ENCODE data around the gene HSD17B12. TPM values are rescaled to one million over a fixed set of nuclear protein-coding genes. Genes with fewer than 3 reads are reported as not detected.
"Not testable (repeated sequence)": the region's sequence is repeated elsewhere in the genome, so short reads cannot be mapped to it uniquely, and the experiment has no call there.

Gene HSD17B12
- total RNA-seq (10 to 100 TPM; 18.5 to 19.1 TPM), total RNA-seq (13.0 to 15.9 reads per million in 2 donors)

DNA sequence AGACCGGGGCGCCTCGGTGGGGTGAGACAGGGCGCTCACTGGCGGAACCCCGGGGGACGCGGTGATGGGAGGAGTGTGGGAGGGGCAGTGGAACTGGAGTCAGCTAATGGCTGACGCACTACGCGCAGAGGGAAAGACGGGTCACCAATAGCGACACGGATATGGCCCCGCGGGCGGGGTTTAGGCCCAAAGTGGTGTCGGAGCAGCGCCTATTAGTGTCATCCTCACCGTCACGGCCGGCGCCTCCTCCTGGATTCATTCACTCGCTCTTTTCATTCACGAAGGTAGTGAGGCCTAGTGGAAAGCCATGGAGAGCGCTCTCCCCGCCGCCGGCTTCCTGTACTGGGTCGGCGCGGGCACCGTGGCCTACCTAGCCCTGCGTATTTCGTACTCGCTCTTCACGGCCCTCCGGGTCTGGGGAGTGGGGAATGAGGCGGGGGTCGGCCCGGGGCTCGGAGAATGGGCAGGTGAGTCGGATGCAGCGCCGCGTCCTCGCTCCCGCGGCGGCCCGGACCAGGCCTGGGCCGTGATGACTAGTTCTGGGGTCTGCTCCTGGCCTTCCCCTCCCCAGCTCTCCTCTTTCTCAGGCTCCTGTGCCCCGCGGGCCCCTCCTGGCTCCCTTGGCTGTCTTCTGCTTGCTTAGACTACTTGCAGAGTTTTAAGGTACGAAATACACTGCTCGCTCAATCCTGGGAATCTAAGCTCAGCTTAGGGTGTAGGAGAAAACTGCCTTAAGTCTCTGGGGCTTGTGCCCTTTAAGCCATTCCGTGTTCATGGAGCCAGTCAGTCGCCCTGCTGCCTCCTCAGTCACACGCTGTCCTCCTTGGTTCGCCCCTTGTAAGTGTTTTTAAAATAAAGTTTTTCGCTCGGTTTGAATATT lies at the start of gene HSD17B12:
HSD17B12 (plus strand) TSS at position 218 of the 880 bp plus-strand sequence; CDS start at position 308, 90 bp downstream.
- H3K36me3 Mint-ChIP-seq (ENCODE audit: low read depth) = no peaks in the 10 kb centered on the region
- H3K9me3 ChIP-seq (ENCODE audit: control insufficient read depth, low read length, poor library complexity, severe bottlenecking) = no peaks in the 10 kb centered on the region
- H3K4me1 Mint-ChIP-seq = peaks cover 18% of the 10 kb centered on the region
- peak within 1 kb of the TSS; percentile 95 for H3K27ac Mint-ChIP-seq
- H3K4me3 Mint-ChIP-seq = peak within 1 kb of the TSS; percentile 96
- ATAC-seq (peak; percentile 95), DNase-seq (peak; percentile 96 to 97 (median 97))
- H3K27me3 Mint-ChIP-seq = no peaks in the 10 kb centered on the region

DNA sequence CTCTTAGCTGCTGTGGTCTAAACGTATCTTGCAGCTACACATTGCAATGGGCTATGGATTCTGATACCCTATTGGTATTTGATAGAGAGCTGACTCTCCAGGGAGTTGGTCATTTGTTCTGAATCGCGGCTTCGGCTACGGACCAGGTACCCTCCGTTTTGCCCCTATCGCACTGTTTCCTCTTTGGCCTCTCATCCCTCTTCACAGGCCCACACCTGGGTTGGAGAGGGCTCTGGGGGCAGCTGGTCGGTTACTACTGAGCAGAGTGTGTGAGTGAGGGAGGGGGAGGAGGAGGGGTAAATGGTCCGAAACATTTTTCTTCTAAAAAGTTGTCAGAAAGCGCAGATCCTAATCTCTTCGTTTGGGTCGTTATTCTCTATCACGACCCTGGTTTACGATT lies 48.8 kb upstream of the HSD17B12 start:
- Mint-ChIP-seq H3K27me3 (peaks cover 67% of the 10 kb centered on the region), H3K4me1 (no peaks in the 10 kb centered on the region), H3K4me3 (no peak overlapping the region), H3K27ac (no peak overlapping the region), H3K36me3 (ENCODE audit: low read depth) (no peaks in the 10 kb centered on the region)
- H3K9me3 ChIP-seq (ENCODE audit: control insufficient read depth, low read length, poor library complexity, severe bottlenecking) = no peaks in the 10 kb centered on the region
- DNase-seq (no peak), ATAC-seq (no peak)

DNA sequence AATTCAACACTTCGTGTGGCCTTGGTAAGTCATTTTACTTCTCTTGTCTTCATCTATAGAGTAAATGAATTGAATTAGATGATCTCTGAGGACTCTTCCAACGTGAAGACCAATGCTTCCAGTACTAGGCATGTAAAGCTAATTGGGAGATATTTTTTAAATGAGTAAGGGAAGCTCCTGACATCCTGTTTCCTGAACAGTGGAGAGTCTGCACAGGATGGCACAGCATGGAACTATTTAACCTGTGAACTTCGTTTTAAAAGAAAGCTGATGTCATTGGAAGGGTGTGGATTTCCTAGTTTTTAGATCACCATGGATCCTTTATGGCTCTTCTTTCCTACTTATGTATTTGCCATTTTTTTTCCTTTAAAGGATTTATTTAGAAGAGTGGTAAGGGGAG lies 48.4 kb upstream of the HSD17B12 start:
- H3K27me3 Mint-ChIP-seq = peaks cover 69% of the 10 kb centered on the region
- ATAC-seq (no peak), DNase-seq (no peak)
- no peaks in the 10 kb centered on the region for H3K9me3 ChIP-seq (ENCODE audit: control insufficient read depth, low read length, poor library complexity, severe bottlenecking)
- H3K4me3 Mint-ChIP-seq = no peak overlapping the region
- no peaks in the 10 kb centered on the region for H3K4me1 Mint-ChIP-seq
- H3K36me3 Mint-ChIP-seq (ENCODE audit: low read depth) = no peaks in the 10 kb centered on the region
- H3K27ac Mint-ChIP-seq = no peak overlapping the region

DNA sequence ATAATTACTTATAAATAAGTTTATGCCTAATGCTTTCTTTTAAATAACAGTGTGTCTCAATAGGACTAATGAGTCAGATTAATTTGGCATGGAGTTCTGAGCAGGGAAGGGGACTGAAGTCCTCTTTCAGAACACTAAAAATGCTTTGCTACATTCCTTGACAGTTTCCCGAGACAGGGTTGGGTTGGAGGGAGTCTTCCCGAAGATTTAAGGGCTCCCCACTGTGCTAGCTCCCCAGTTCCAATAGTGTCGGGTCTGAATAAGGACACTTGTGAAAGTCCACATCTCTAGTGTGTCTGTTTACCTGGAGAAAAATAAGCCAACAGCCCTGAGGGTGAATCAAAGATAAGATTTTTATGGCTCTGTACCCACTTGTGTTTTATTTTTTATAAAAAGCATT lies 41.8 kb upstream of the HSD17B12 start:
- Mint-ChIP-seq H3K36me3 (ENCODE audit: low read depth) (peaks cover 2% of the 10 kb centered on the region), H3K27me3 (peaks cover 54% of the 10 kb centered on the region), H3K4me3 (no peak overlapping the region), H3K4me1 (peaks cover 2% of the 10 kb centered on the region), H3K27ac (no peak overlapping the region)
- DNase-seq (no peak), ATAC-seq (no peak)
- no peaks in the 10 kb centered on the region for H3K9me3 ChIP-seq (ENCODE audit: control insufficient read depth, low read length, poor library complexity, severe bottlenecking)

DNA sequence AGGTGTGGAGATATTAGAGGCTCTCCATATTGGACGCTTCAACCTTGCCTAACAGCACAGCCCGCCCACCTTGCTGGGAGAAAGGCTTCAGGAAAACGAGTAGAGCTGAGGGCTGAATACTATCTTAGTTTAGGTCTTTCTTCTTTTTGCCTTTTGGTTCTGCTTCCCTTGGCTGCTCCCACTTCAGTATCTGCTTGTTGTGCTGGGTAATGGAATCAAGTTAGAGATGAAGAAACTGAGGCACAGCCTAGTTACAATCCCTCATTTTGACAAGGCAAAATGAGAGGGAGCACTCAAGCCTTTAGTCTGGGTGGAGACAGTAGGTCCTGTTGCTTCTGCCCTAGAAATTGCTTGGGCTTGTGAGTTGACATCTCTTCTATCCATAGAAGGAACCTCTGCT lies 41.3 kb upstream of the HSD17B12 start:
- DNase-seq (no peak), ATAC-seq (no peak)
- H3K36me3 Mint-ChIP-seq (ENCODE audit: low read depth) = peaks cover 2% of the 10 kb centered on the region
- peaks cover 51% of the 10 kb centered on the region for H3K27me3 Mint-ChIP-seq
- no peak overlapping the region for H3K27ac Mint-ChIP-seq
- H3K4me3 Mint-ChIP-seq = no peak overlapping the region
- H3K9me3 ChIP-seq (ENCODE audit: control insufficient read depth, low read length, poor library complexity, severe bottlenecking) = no peaks in the 10 kb centered on the region
- H3K4me1 Mint-ChIP-seq = peaks cover 6% of the 10 kb centered on the region

DNA sequence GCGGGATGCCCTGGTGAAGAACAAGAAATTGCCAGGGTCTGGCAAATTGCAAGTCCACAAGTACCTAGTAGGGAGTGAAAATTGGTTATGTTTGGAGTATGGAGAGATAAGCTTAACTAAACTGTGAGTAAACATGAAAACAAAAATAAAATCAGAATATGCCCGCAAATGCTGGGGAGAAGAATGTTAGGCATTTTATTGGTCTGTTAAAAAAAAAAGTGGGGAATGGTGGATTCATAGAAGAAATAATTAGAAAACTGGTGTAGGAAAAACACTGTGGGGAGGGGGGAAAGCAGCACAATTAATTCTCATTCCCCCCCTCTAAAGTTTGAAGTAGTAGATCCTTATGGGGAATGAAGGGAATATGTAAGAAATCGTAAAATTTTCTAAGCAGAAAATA lies 40.6 kb upstream of the HSD17B12 start:
- Mint-ChIP-seq H3K4me1 (peaks cover 11% of the 10 kb centered on the region), H3K36me3 (ENCODE audit: low read depth) (peaks cover 2% of the 10 kb centered on the region), H3K27me3 (peaks cover 44% of the 10 kb centered on the region), H3K27ac (no peak overlapping the region), H3K4me3 (no peak overlapping the region)
- ATAC-seq (no peak), DNase-seq (no peak)
- H3K9me3 ChIP-seq (ENCODE audit: control insufficient read depth, low read length, poor library complexity, severe bottlenecking) = no peaks in the 10 kb centered on the region

DNA sequence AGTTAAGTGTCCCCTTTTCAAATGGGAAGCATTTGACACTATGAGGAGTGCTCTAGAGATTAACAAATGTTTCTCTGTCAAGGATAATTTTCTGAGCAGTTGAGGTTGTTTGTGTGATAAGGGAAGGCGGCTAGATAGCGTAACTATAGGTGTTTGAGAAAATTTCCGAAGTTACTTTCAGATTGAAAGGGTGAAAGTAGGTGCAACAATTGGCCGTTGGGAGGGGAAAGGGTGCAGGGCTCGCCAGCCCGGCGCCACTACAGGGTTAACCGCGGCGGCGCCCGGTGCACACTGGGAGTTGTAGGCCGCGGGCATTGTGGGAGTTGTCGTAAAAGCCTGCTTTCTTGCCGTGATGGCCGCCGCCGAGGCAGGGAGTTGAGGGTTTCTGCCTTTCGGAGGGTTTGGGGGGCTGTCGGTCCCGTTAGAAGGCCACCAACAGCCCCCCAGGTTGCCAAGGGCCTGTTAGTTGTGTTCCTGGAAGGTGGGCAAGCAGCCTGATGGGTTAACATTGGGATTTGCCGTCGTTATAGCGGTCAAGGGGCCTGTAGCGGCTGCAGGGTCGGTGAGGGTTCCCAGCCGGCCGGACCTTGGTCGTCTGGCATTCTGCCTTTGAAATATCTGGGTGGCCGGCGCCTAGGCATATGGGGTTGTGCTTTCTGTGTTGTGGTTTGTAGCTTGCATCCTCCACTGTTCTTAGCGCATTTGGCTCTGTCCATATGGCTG lies 36.5 kb upstream of the HSD17B12 start:
- Mint-ChIP-seq H3K4me3 (peak overlapping the region; percentile 94), H3K36me3 (ENCODE audit: low read depth) (peaks cover 2% of the 10 kb centered on the region), H3K4me1 (peaks cover 11% of the 10 kb centered on the region), H3K27me3 (peaks cover 13% of the 10 kb centered on the region), H3K27ac (peak overlapping the region; percentile 79)
- H3K9me3 ChIP-seq (ENCODE audit: control insufficient read depth, low read length, poor library complexity, severe bottlenecking) = no peaks in the 10 kb centered on the region
- ATAC-seq (peak; percentile 100), DNase-seq (peak; percentile 71 to 80 (median 75))

DNA sequence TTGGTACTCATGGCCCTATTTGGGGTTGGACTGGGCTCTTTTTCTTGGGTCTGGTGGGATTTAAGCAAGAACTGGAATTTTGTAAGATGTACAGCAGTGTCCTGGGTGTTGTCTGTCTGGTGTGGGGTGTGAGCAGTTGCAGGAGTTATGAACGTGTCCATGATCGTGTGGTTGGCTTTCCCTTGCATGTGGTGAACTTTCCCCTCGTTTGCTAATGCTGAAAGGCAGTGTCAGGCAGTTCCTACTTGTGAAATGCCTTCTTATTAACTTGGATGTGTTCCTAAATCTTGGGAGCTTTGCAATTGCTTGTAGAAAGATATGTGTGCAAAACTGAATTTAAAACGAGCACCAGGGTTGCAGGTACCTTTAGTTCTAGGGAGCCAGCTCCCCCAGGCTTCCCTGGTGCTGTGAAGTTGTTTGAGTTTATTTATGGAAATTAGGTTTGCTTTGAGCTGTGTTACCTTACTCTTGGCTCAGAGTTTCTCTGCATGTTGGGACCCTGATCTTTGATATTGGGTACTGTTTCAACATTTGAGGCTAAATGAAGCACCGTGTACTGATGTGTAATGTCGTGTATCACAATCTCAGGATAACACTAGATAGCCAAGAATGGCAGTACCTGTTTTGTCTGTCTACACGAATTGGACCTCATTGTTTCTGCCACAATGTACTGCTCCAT lies 35.8 kb upstream of the HSD17B12 start:
- Mint-ChIP-seq H3K27me3 (peaks cover 6% of the 10 kb centered on the region), H3K4me3 (peak overlapping the region; percentile 94), H3K36me3 (ENCODE audit: low read depth) (peaks cover 2% of the 10 kb centered on the region), H3K4me1 (peaks cover 11% of the 10 kb centered on the region), H3K27ac (peak overlapping the region; percentile 79)
- H3K9me3 ChIP-seq (ENCODE audit: control insufficient read depth, low read length, poor library complexity, severe bottlenecking) = no peaks in the 10 kb centered on the region
- ATAC-seq = no peak
- no peak for DNase-seq

DNA sequence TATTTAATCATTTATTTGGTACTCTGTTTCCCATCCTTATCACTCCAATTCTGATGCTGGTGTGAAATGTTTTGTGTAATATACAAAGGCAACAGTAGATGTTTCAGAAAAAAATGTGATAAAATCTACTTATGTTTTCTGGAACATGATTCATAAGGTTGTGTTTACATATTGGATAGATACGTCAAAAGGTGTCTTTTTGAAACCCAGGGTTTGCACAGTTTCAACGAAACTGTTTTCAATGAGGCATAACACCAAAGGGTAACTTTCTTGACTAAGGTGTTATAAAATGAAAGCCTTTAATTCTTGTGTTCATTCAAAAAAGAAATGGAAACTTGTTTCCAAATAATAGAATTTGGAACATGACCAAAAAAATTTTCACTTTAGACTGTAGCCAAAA lies 33.8 kb upstream of the HSD17B12 start:
- no peak overlapping the region for H3K27ac Mint-ChIP-seq
- H3K36me3 Mint-ChIP-seq (ENCODE audit: low read depth) = no peaks in the 10 kb centered on the region
- peaks cover 3% of the 10 kb centered on the region for H3K9me3 ChIP-seq (ENCODE audit: control insufficient read depth, low read length, poor library complexity, severe bottlenecking)
- no peak overlapping the region for H3K4me3 Mint-ChIP-seq
- DNase-seq (no peak), ATAC-seq (no peak)
- peaks cover 11% of the 10 kb centered on the region for H3K4me1 Mint-ChIP-seq
- H3K27me3 Mint-ChIP-seq = no peaks in the 10 kb centered on the region

DNA sequence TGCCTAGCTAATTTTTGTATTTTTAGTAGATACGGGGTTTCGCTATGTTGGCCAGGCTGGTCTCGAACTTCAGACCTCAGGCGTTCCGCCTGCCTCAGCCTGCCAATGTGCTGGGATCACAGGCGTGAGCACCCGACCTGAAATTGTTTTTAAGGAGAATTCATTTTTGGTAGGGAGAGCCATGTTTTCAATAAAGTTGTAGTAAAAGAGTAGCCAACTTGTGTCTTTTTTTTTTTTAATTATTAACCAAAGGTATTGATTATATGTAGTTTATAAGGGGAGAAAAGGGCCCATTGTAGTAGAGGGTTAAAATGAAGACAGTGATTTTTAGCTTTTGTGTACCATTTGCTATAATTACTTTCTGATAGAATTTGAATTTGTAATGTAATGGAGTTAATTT lies 31.6 kb upstream of the HSD17B12 start:
- no peak for ATAC-seq
- DNase-seq = no peak
- H3K4me3 Mint-ChIP-seq = no peak overlapping the region
- H3K9me3 ChIP-seq (ENCODE audit: control insufficient read depth, low read length, poor library complexity, severe bottlenecking) = peaks cover 3% of the 10 kb centered on the region
- no peak overlapping the region for H3K27ac Mint-ChIP-seq
- H3K27me3 Mint-ChIP-seq = no peaks in the 10 kb centered on the region
- peaks cover 8% of the 10 kb centered on the region for H3K4me1 Mint-ChIP-seq
- H3K36me3 Mint-ChIP-seq (ENCODE audit: low read depth) = no peaks in the 10 kb centered on the region

DNA sequence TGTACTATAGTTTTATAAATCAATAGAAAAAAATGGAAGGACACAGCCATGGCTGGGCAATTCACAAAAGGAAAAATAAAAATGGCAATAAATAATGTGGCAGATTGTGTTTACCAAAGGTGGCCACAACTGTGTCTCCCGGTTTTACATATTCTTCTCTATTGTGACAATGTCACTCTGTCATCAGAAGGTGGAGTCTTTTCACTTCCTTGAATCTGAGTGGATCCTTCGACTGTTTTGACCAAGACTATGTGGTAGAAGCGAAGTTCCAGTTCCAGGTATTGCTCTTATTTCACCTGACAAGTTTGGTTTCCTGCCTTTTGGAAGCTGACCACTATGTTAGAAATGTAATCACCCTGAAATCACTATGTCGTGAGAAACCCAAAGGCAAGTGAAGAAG lies 31.0 kb upstream of the HSD17B12 start:
- Mint-ChIP-seq H3K4me1 (peaks cover 4% of the 10 kb centered on the region), H3K27ac (no peak overlapping the region), H3K4me3 (no peak overlapping the region), H3K27me3 (no peaks in the 10 kb centered on the region), H3K36me3 (ENCODE audit: low read depth) (no peaks in the 10 kb centered on the region)
- DNase-seq = no peak
- no peak for ATAC-seq
- peaks cover 3% of the 10 kb centered on the region for H3K9me3 ChIP-seq (ENCODE audit: control insufficient read depth, low read length, poor library complexity, severe bottlenecking)

DNA sequence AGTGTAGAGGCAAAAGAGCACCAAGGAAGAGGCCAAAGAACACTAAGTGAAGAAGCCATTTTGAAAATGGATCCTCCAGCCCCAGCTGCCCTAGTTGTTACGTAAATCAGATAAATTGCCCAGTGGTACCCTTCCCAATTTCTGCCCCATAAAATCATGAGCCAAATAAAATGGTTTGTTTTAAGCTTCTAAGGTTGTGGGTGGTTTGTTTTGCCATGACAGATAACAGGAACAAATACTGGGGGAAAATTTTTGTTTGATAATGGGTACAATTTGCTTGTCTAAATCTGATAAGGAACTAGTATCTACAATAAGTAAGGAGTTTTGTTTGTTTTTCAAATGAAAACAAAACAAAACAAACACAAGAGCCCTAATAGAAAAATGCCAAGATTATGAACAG lies 30.6 kb upstream of the HSD17B12 start:
- ATAC-seq (no peak), DNase-seq (no peak)
- no peak overlapping the region for H3K27ac Mint-ChIP-seq
- H3K9me3 ChIP-seq (ENCODE audit: control insufficient read depth, low read length, poor library complexity, severe bottlenecking) = peaks cover 3% of the 10 kb centered on the region
- H3K4me1 Mint-ChIP-seq = no peaks in the 10 kb centered on the region
- no peaks in the 10 kb centered on the region for H3K27me3 Mint-ChIP-seq
- no peaks in the 10 kb centered on the region for H3K36me3 Mint-ChIP-seq (ENCODE audit: low read depth)
- no peak overlapping the region for H3K4me3 Mint-ChIP-seq

DNA sequence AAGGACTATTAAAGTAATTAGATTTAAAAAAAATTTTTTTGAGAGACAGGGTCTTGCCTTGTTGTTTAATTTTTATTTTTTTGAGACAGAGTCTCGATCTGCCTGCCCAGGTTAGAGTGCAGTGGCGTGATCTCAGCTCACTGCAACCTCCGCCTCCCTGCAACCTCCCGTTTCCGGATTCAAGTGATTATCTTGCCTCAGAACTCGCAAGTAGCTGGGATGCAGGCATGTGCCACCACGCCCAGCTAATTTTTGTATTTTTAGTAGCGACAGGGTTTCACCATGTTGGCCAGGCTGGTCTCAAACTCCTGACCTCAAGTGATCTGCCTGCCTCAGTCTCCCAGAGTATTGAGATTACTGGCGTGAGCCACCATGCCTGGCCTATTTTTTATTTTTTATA lies 17.5 kb upstream of the HSD17B12 start:
- not testable (repeated sequence) for H3K27ac Mint-ChIP-seq; ATAC-seq; H3K4me1 Mint-ChIP-seq; H3K36me3 Mint-ChIP-seq (ENCODE audit: low read depth); H3K9me3 ChIP-seq (ENCODE audit: control insufficient read depth, low read length, poor library complexity, severe bottlenecking); H3K4me3 Mint-ChIP-seq; DNase-seq
- peaks cover 58% of the 10 kb centered on the region for H3K27me3 Mint-ChIP-seq

Data from T-helper 17 cell (primary cell).